ENCODE data around the gene PRKAA2. TPM values are rescaled to one million over a fixed set of nuclear protein-coding genes. Genes with fewer than 3 reads are reported as not detected.

Gene PRKAA2
- total and polyA plus RNA-seq, 2 of the 13 experiments (the other 11 are each of a cell fraction or from before 2014, with no cell fraction given) = 6.0 to 7.5 TPM

DNA sequence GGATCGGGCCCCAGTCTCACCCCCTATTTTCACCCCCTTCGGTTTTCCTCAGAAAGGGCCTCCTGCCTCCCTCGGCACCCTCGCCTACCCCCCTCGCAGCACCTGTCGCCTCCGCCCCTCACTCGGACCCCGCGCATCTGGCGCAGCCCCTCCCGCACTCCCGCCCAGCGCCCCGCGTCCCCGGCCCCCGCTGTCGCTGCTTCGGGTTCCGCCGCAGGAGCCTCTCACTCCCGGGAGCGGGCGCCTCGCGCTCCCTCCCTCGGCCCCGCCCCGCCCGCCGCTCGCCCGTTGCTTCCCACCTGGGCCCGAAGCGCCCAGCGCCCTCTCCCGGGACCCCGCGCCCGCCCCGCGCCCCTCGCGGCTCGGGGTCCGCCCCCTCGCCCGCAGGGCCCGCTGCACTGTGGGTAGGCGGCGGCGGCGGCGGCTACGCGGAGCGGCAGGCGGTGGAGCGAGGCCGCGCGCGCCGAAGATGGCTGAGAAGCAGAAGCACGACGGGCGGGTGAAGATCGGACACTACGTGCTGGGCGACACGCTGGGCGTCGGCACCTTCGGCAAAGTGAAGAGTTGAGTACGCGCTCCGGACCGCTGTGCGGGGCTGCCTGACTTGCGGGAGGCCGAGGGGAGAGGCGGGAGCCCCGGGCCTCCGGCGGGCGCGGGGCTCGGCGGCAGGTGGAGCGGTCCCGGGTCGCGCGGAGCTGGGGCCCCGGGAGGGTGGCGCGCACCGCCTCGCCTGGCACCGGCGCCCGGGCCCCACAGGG lies at the start of gene PRKAA2 (continued):
- TF ChIP-seq, protein P1, sequence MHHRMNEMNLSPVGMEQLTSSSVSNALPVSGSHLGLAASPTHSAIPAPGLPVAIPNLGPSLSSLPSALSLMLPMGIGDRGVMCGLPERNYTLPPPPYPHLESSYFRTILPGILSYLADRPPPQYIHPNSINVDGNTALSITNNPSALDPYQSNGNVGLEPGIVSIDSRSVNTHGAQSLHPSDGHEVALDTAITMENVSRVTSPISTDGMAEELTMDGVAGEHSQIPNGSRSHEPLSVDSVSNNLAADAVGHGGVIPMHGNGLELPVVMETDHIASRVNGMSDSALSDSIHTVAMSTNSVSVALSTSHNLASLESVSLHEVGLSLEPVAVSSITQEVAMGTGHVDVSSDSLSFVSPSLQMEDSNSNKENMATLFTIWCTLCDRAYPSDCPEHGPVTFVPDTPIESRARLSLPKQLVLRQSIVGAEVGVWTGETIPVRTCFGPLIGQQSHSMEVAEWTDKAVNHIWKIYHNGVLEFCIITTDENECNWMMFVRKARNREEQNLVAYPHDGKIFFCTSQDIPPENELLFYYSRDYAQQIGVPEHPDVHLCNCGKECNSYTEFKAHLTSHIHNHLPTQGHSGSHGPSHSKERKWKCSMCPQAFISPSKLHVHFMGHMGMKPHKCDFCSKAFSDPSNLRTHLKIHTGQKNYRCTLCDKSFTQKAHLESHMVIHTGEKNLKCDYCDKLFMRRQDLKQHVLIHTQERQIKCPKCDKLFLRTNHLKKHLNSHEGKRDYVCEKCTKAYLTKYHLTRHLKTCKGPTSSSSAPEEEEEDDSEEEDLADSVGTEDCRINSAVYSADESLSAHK (CRISPR knock-in tag; IDR thresholded peaks at IDR 0.05; ENCODE audit: borderline replicate concordance) = no peak
- TF ChIP-seq AHR (CRISPR knock-in tag; IDR thresholded peaks at IDR 0.05) (0 out of 2 replicates have a peak, but pooled peaks have one; percentile 63), TP53 (CRISPR knock-in tag; conservative IDR thresholded peaks at IDR 0.05) (no peak), ZFP62 (CRISPR knock-in tag; IDR thresholded peaks at IDR 0.05) (no peak), PRMT3 (CRISPR knock-in tag; IDR thresholded peaks at IDR 0.05; ENCODE audit: borderline replicate concordance, low read depth) (no peak), HDAC1 (CRISPR knock-in tag; IDR thresholded peaks at IDR 0.05) (peak; percentile 20; the same call in 1 of the 2 replicates), ZNF878 (CRISPR knock-in tag; IDR thresholded peaks at IDR 0.05) (no peak), PHF20 (CRISPR knock-in tag; IDR thresholded peaks at IDR 0.05) (peak; percentile 45), HOXD1 (CRISPR knock-in tag; IDR thresholded peaks at IDR 0.05) (0 out of 2 replicates have a peak, but pooled peaks have one; percentile 22), NCOA2 (CRISPR knock-in tag; IDR thresholded peaks at IDR 0.05) (no peak), KLF12 (CRISPR knock-in tag; IDR thresholded peaks at IDR 0.05; ENCODE audit: borderline replicate concordance) (peak; percentile 57; the same call in 1 of the 2 replicates), PHF5A (CRISPR knock-in tag; IDR thresholded peaks at IDR 0.05; ENCODE audit: low read depth, unreplicated experiment) (no peak), ATF7 (IDR thresholded peaks at IDR 0.05) (no peak), ATF7 (CRISPR knock-in tag; IDR thresholded peaks at IDR 0.05) (no peak), ZNF317 (CRISPR knock-in tag; IDR thresholded peaks at IDR 0.05) (no peak), ZFY (CRISPR knock-in tag; IDR thresholded peaks at IDR 0.05) (peak; percentile 86), CEBPG (CRISPR knock-in tag; IDR thresholded peaks at IDR 0.05) (no peak), ZNF556 (CRISPR knock-in tag; IDR thresholded peaks at IDR 0.05; ENCODE audit: borderline replicate concordance) (peak; percentile 70; the same call in 1 of the 2 replicates), ZNF160 (CRISPR knock-in tag; IDR thresholded peaks at IDR 0.05) (no peak), RXRB (CRISPR knock-in tag; IDR thresholded peaks at IDR 0.05; ENCODE audit: borderline replicate concordance) (no peak)
- TF ChIP-seq, protein P2, sequence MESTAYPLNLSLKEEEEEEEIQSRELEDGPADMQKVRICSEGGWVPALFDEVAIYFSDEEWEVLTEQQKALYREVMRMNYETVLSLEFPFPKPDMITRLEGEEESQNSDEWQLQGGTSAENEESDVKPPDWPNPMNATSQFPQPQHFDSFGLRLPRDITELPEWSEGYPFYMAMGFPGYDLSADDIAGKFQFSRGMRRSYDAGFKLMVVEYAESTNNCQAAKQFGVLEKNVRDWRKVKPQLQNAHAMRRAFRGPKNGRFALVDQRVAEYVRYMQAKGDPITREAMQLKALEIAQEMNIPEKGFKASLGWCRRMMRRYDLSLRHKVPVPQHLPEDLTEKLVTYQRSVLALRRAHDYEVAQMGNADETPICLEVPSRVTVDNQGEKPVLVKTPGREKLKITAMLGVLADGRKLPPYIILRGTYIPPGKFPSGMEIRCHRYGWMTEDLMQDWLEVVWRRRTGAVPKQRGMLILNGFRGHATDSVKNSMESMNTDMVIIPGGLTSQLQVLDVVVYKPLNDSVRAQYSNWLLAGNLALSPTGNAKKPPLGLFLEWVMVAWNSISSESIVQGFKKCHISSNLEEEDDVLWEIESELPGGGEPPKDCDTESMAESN (CRISPR knock-in tag; conservative IDR thresholded peaks at IDR 0.05) = peak; percentile 18; the same call in 1 of the 2 replicates
- TF ChIP-seq, protein P3, sequence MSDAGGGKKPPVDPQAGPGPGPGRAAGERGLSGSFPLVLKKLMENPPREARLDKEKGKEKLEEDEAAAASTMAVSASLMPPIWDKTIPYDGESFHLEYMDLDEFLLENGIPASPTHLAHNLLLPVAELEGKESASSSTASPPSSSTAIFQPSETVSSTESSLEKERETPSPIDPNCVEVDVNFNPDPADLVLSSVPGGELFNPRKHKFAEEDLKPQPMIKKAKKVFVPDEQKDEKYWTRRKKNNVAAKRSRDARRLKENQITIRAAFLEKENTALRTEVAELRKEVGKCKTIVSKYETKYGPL (CRISPR knock-in tag; IDR thresholded peaks at IDR 0.05) = no peak
- TF ChIP-seq, protein P4, sequence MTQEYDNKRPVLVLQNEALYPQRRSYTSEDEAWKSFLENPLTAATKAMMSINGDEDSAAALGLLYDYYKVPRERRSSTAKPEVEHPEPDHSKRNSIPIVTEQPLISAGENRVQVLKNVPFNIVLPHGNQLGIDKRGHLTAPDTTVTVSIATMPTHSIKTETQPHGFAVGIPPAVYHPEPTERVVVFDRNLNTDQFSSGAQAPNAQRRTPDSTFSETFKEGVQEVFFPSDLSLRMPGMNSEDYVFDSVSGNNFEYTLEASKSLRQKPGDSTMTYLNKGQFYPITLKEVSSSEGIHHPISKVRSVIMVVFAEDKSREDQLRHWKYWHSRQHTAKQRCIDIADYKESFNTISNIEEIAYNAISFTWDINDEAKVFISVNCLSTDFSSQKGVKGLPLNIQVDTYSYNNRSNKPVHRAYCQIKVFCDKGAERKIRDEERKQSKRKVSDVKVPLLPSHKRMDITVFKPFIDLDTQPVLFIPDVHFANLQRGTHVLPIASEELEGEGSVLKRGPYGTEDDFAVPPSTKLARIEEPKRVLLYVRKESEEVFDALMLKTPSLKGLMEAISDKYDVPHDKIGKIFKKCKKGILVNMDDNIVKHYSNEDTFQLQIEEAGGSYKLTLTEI (CRISPR knock-in tag; conservative IDR thresholded peaks at IDR 0.05) = no peak
- TF ChIP-seq, protein P5, sequence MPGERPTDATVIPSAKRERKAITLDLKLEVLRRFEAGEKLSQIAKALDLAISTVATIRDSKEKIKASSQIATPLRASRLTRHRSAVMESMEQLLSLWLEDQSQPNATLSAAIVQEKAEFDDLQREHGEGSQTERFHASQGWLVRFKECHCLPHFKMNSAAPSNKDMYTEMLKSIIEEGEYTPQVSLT (CRISPR knock-in tag; IDR thresholded peaks at IDR 0.05; ENCODE audit: borderline replicate concordance, low read depth) = no peak; the same call in 1 of the 2 replicates

Measured in HepG2 (cell line).